Parathyroid adenoma (tissue), 2 donors: ENCODE data around the gene ATG101.

Experiments
- H2AFZ ChIP-seq: fragments of 300-600 bp; sonication (generic); one replicate; pipeline ENCODE4 v1.7.0; 2017; ENCODE audit warnings: antibody characterized with exemption, mild to moderate bottlenecking
- H3K27ac ChIP-seq: fragments of 300-600 bp; sonication (generic); one replicate; pipeline ENCODE4 v1.7.0; 2017
- H3K27me3 ChIP-seq: fragments of 300-600 bp; sonication (generic); one replicate; pipeline ENCODE4 v1.7.0; 2017; ENCODE audit warnings: low read length; ENCODE audit not compliant: control insufficient read depth, insufficient read depth
- H3K36me3 ChIP-seq: fragments of 300-600 bp; sonication (generic); one replicate; pipeline ENCODE4 v1.7.0; 2017; ENCODE audit warnings: low read length; ENCODE audit not compliant: control insufficient read depth, insufficient read depth
- H3K4me1 ChIP-seq: fragments of 300-600 bp; sonication (generic); one replicate; pipeline ENCODE4 v1.7.0; 2017; ENCODE audit warnings: control low read depth
- H3K4me2 ChIP-seq: fragments of 300-600 bp; sonication (generic); one replicate; pipeline ENCODE4 v1.7.0; 2017; ENCODE audit warnings: low read length
- H3K4me3 ChIP-seq: fragments of 300-600 bp; sonication (generic); one replicate; pipeline ENCODE4 v1.7.0; 2017; ENCODE audit warnings: low read depth, low read length
- H3K79me2 ChIP-seq: fragments of 300-600 bp; sonication (generic); one replicate; pipeline ENCODE4 v1.7.0; 2017; ENCODE audit warnings: control low read depth
- H3K9ac ChIP-seq: fragments of 300-600 bp; sonication (generic); one replicate; pipeline ENCODE4 v1.7.0; 2017; ENCODE audit warnings: mild to moderate bottlenecking
- H3K9me3 ChIP-seq: fragments of 300-600 bp; sonication (generic); one replicate; pipeline ENCODE4 v1.7.0; 2017; ENCODE audit warnings: low read length; ENCODE audit not compliant: control insufficient read depth
- TF ChIP-seq, protein P1 (sequence below): fragments of 300-600 bp; sonication (generic); IDR thresholded peaks from one replicate; pipeline ENCODE4 v1.7.0; 2017; ENCODE audit warnings: antibody characterized with exemption, mild to moderate bottlenecking
- donor health status: primary hyperparathyroidism.

ATG101 gene

DNA sequence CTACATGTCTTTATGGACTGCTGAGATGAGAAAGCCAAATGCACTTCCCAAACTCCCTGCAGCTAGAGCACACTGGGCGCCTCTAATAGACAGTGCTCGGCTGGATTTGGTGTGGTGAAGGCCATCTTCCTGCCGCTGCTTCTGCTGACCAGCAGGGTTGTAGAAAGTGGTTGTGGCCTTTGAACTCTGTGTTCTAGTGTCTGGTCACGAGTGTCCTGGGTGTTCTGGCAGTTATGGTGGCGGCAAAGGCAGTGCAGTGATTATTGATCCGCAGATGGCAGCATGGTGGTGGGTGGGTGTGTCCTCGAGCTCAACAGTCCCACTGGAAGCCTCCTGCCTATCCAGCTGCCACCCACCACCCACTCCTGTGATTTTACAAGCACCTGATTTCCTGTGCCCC is 53.1 kb downstream of the ATG101 start:
- Histone ChIP-seq H3K4me3 (no peak overlapping the region), H3K9ac (no peak overlapping the region), H3K27me3 (no peaks in the 10 kb centered on the region), H3K4me1 (peaks cover 35% of the 10 kb centered on the region), H2AFZ (no peak overlapping the region), H3K9me3 (no peaks in the 10 kb centered on the region), H3K79me2 (no peaks in the 10 kb centered on the region), H3K36me3 (no peaks in the 10 kb centered on the region), H3K4me2 (no peak overlapping the region), H3K27ac (no peak overlapping the region)
- TF ChIP-seq, protein P1, sequence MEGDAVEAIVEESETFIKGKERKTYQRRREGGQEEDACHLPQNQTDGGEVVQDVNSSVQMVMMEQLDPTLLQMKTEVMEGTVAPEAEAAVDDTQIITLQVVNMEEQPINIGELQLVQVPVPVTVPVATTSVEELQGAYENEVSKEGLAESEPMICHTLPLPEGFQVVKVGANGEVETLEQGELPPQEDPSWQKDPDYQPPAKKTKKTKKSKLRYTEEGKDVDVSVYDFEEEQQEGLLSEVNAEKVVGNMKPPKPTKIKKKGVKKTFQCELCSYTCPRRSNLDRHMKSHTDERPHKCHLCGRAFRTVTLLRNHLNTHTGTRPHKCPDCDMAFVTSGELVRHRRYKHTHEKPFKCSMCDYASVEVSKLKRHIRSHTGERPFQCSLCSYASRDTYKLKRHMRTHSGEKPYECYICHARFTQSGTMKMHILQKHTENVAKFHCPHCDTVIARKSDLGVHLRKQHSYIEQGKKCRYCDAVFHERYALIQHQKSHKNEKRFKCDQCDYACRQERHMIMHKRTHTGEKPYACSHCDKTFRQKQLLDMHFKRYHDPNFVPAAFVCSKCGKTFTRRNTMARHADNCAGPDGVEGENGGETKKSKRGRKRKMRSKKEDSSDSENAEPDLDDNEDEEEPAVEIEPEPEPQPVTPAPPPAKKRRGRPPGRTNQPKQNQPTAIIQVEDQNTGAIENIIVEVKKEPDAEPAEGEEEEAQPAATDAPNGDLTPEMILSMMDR = no peak

DNA sequence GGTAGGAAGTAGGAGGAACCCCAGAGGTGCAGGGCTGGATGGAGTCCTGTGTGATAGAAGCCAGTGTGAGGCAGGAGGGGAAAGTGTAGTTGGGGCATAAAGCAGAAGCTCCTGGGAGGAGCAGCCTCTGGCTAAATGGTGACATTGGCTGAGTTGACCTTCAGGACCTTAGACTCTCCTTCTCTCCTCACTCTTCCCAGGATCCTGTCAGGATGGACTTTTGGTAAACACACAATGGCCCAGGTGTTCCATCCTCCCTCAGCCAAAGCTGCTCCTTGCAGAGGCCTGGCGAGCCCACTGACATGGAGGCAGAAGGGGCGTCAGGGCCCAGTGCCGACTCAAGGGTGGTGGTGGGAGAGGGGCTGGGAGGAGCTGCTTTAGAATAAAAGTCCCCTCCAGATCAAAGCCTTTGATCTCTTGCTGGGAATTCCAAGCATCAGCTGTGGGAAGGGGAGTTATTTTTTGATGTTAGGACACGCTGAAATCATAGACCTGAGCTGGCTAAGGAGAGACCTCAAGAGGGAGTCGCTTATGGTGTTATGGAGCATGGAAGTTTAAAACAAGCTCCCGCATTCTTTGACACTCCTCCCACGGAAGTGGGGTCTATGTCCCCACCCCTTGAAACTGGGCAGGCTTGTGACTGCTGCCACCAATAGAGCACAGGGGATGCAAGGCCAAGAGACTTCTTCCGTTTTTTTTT is 53.9 kb downstream of the ATG101 start:
- TF ChIP-seq, protein P1 = no peak
- Histone ChIP-seq H3K79me2 (no peaks in the 10 kb centered on the region), H3K4me3 (no peak overlapping the region), H3K36me3 (no peaks in the 10 kb centered on the region), H3K27me3 (no peaks in the 10 kb centered on the region), H3K4me1 (peaks cover 31% of the 10 kb centered on the region), H3K27ac (no peak overlapping the region), H3K9me3 (no peaks in the 10 kb centered on the region), H2AFZ (no peak overlapping the region), H3K9ac (no peak overlapping the region), H3K4me2 (no peak overlapping the region)

GRCh38 chr12:52125476-52125900 is 55.7 kb downstream of the ATG101 start:
- Histone ChIP-seq H3K79me2 (no peaks in the 10 kb centered on the region), H3K9me3 (no peaks in the 10 kb centered on the region), H3K27ac (no peak overlapping the region), H2AFZ (peak overlapping the region; percentile 52), H3K4me1 (peaks cover 24% of the 10 kb centered on the region), H3K27me3 (no peaks in the 10 kb centered on the region), H3K4me2 (no peak overlapping the region), H3K4me3 (no peak overlapping the region), H3K36me3 (no peaks in the 10 kb centered on the region), H3K9ac (no peak overlapping the region)
- TF ChIP-seq, protein P1 = no peak

DNA sequence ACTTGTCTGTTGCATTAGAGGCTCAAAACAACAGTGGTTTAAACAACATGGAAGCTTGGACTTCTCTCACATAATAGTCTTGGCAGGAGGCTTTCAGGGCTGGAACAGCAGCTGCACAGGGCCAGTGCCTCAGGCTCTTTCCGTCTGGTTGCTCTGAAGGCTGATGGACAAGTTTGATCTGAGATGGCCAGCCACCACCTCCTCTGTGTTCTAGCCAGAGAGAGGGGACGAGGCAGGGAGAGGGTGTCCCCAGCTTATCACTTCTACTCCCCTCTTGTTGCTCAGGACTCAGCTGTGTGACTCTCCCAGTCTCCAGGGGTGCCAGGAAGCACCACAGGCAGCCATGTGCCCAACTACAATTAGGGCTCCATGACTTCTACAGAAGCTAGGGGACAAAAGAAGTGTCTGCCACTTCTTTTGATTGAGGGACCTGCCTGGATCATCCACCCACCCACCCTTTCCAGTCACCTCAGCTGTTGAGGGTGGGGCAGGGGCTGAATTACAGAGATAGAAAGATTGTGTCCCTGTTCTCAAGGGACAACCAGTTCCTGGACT is 56.3 kb downstream of the ATG101 start:
- H3K9ac ChIP-seq = no peak overlapping the region
- H2AFZ ChIP-seq = no peak overlapping the region
- no peaks in the 10 kb centered on the region for H3K27me3 ChIP-seq
- H3K4me3 ChIP-seq = no peak overlapping the region
- no peaks in the 10 kb centered on the region for H3K9me3 ChIP-seq
- no peaks in the 10 kb centered on the region for H3K79me2 ChIP-seq
- peaks cover 18% of the 10 kb centered on the region for H3K4me1 ChIP-seq
- no peaks in the 10 kb centered on the region for H3K36me3 ChIP-seq
- H3K27ac ChIP-seq = peak overlapping the region; percentile 34
- TF ChIP-seq, protein P1 = no peak
- H3K4me2 ChIP-seq = no peak overlapping the region
